Sigmoid colon (tissue), 7 donors: ENCODE data around the gene LGALS9B. TPM values are rescaled to one million over a fixed set of nuclear protein-coding genes. Genes with fewer than 3 reads are reported as not detected.
"Not testable (repeated sequence)": the region's sequence is repeated elsewhere in the genome, so short reads cannot be mapped to it uniquely, and the experiment has no call there.

Experiments used
- DNase-seq: peaks from one replicate; pipeline ENCODE4 v3.0.0-alpha.2; 2019
- H3K27ac ChIP-seq, 4 donors: fragments of 200-600 bp; sonication (generic); one replicate each; pipeline ENCODE4 v1.5.1; 2016 to 2019; ENCODE audit warnings: mild to moderate bottlenecking in 1 of 4
- H3K27me3 ChIP-seq, 3 donors: fragments of 200-600 bp; sonication (generic); one replicate each; pipeline ENCODE4 v1.5.1; 2019; ENCODE audit warnings: mild to moderate bottlenecking in 1 of 3
- H3K36me3 ChIP-seq, 4 donors: fragments of 200-600 bp; sonication (generic); one replicate each; pipeline ENCODE4 v1.5.1; 2016 to 2019
- H3K4me1 ChIP-seq, 4 donors: fragments of 200-600 bp; sonication (generic); one replicate each; pipeline ENCODE4 v1.5.1; 2017 to 2019
- H3K4me3 ChIP-seq, 4 donors: fragments of 200-600 bp; sonication (generic); one replicate each; pipeline ENCODE4 v1.5.1; 2017 to 2019; ENCODE audit warnings: mild to moderate bottlenecking in 2 of 4, moderate library complexity in 1 of 4
- H3K9me3 ChIP-seq, 4 donors: fragments of 200-600 bp in 3 of 4; sonication (generic) in 3 of 4; one replicate each; pipeline versions ENCODE4 v1.5.1 to v1.6.1; 2013 to 2019
- WGBS, 2 donors: extraction: QIAGEN DNeasy Blood & Tissue Kit; methylation state at CpG; one replicate each; pipeline ENCODE4 v1.1.7; 2013; 5-methylcytosine and 5-hydroxymethylcytosine counted together
- intact Hi-C: fragments of 100-400 bp; cut with DNase I; formaldehyde crosslinking; loops from one replicate; pipeline ENCODE4 v1.15.1; 2023
- polyA plus RNA-seq, 3 donors: library from polyadenylated mRNA; stranded (reverse); fragments of 200-250 nt; gene quantifications; one replicate each; pipeline ENCODE4 v1.2.3, GENCODE V29; 2013
- total RNA-seq, 4 donors: library from RNA; depleted of rRNA; stranded (reverse); fragments of >200 nt; gene quantifications; one replicate each; pipeline ENCODE4 v1.1.0, GENCODE V29; 2016
- donor health status: healthy with polysubstance abuse.
- donor health status: Bipolar disorder and iron deficiency.
- donor health status: healthy.

LGALS9B gene
- total RNA-seq (not detected), polyA plus RNA-seq (10 to 100 TPM in 2 of 3 donors, 1 to 10 TPM in 1; 8.8 to 31.2 (median 13.6) TPM)

GRCh38 chr17:20467447-20467846, at the start of gene LGALS9B:
Gene LGALS9B, minus strand, starts transcription at chr17:20467539. Its CDS starts 69 bp downstream, at chr17:20467470.
- intact Hi-C loops, result not testable (repeated sequence)

DNA sequence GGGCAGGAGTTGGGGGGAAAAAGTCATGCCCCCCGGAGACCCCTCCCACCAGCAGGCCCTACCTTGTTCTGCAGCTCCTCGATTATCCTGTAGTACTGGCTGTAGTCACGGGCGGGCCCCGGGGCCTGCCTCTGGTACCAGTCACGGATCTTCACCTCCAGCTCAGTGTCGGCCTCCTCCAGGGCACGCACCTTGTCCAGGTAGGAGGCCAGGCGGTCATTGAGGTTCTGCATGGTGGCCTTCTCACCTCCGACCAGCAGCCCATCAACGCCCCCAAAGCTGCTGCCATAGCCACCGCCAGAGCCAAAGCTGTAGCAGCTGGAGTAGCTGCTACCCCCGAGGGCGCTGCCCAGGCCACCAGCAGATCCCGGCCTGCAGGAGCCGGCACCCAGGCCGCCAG, 49.6 kb upstream of the LGALS9B start:
- DNase-seq, H3K4me1 ChIP-seq, H3K4me3 ChIP-seq, H3K27me3 ChIP-seq, H3K36me3 ChIP-seq, H3K27ac ChIP-seq, intact Hi-C loops, H3K9me3 ChIP-seq: not testable (repeated sequence)
- WGBS, 2 donors, result 85 to 93% methylated on average over 14 to 15 of the region's 17 CpGs

More at GRCh38 chr17:20467447-20467846, at the start of gene LGALS9B:
- DNase-seq, H3K36me3 ChIP-seq, H3K4me3 ChIP-seq, H3K4me1 ChIP-seq, H3K27ac ChIP-seq, H3K27me3 ChIP-seq, H3K9me3 ChIP-seq: not testable (repeated sequence)
- 7 to 16% methylated on average over 1 to 2 of the region's 4 CpGs for WGBS, 2 donors

DNA sequence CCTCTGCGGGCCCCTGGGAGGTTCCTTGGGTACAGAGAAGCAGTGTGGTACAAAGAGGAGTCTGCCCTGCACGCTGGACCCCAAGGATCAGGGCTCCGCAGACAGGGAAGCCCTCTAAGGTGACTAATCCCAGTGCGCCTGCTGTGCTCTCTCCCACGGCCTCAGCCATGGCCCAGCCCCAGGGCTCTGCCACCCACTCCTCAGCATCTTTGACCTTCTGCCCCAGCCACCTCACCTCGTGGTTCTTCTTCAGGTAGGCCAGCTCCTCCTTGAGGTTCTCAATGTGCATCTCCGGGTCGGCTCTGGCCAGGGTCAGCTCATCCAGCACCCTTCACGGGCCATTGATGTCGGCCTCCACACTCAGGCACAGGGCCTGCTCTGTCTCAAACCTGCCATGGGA, 47.8 kb upstream of the LGALS9B start:
- H3K4me3 ChIP-seq, H3K27ac ChIP-seq, H3K27me3 ChIP-seq, H3K36me3 ChIP-seq, H3K4me1 ChIP-seq, intact Hi-C loops, DNase-seq, H3K9me3 ChIP-seq: not testable (repeated sequence)
- WGBS, 2 donors, result 91 to 93% methylated on average over 8 to 9 of the region's 10 CpGs

GRCh38 chr17:20513539-20513938, 46.2 kb upstream of the LGALS9B start:
- H3K27me3 ChIP-seq, H3K4me1 ChIP-seq, H3K9me3 ChIP-seq, DNase-seq, H3K36me3 ChIP-seq, H3K27ac ChIP-seq, H3K4me3 ChIP-seq, intact Hi-C loops: not testable (repeated sequence)
- 95 to 100% methylated on average over 2 of the region's 9 CpGs for WGBS, 2 donors

GRCh38 chr17:20512378-20512777, 45.0 kb upstream of the LGALS9B start:
- H3K36me3 ChIP-seq, intact Hi-C loops, H3K27me3 ChIP-seq, DNase-seq, H3K9me3 ChIP-seq, H3K4me1 ChIP-seq, H3K4me3 ChIP-seq, H3K27ac ChIP-seq: not testable (repeated sequence)
- no CpG with 5 or more reads among the region's 18 CpGs for WGBS, 2 donors

DNA sequence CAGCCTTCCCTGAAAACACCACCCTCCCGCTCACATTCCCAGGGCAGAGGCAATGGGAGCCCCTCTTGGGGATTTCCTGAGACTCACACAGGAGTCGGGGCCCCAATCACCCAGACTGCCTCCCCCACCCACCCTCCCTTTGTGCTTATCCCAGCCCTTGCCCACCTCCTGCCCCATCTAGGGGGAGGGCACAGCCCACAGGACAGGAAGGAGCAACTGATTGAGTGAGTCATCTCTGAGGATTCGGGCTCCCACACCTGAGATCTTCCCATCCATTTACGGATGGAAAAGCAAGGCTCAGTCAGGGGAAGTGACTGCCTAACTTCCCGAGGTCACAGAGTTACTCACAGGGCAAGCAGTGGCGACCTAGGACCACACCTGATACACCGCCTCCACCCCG, 44.4 kb upstream of the LGALS9B start:
- H3K9me3 ChIP-seq, intact Hi-C loops, H3K4me1 ChIP-seq, H3K27me3 ChIP-seq, H3K27ac ChIP-seq, H3K36me3 ChIP-seq, DNase-seq, H3K4me3 ChIP-seq: not testable (repeated sequence)
- no CpG with 5 or more reads among the region's 8 CpGs for WGBS, 2 donors

- H3K36me3 ChIP-seq, H3K27me3 ChIP-seq, DNase-seq, H3K27ac ChIP-seq, H3K9me3 ChIP-seq, intact Hi-C loops, H3K4me3 ChIP-seq, H3K4me1 ChIP-seq: not testable (repeated sequence)
- WGBS, 2 donors, result 81 to 87% methylated on average over 4 to 8 of the region's 16 CpGs
Measured at GRCh38 chr17:20505333-20505732, 38.0 kb upstream of the LGALS9B start.

DNA sequence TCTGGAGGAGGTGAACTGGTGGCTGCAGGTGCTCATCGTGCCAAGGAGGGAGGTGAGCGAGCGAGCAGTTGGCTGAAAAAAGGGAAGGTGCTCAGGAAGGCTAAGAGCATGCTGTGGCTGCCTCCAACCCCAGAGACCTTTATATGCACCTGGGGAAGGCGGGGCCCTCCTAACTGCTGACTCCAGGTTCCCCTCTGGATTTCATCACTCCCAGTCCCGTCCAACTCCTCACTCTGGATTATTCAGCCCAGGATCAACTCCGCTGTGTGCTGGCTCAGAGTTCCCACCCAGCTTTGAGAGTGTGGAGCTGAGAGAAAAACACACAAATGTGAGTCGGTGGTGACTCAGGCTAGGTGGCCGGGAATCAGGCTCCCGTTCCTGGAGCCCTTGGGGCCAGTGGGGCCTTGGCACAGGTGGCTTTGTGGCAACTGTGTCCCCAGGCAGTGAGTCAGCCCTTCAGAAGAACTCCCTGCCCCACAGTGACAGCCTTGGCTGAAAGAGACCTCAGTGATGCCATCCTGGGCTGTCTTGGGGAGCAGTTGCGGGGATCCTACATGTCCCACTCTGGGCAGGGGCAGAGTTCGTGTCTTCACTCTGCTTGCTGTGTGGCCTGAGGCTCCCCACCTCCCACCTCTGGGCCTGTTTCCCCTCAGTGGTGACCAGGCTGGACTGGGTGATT, 37.2 kb upstream of the LGALS9B start:
- H3K9me3 ChIP-seq, H3K4me3 ChIP-seq, DNase-seq, H3K27me3 ChIP-seq, H3K27ac ChIP-seq, intact Hi-C loops, H3K36me3 ChIP-seq, H3K4me1 ChIP-seq: not testable (repeated sequence)
- WGBS, 2 donors, result 68 to 98% methylated on average over 4 of the region's 11 CpGs

DNA sequence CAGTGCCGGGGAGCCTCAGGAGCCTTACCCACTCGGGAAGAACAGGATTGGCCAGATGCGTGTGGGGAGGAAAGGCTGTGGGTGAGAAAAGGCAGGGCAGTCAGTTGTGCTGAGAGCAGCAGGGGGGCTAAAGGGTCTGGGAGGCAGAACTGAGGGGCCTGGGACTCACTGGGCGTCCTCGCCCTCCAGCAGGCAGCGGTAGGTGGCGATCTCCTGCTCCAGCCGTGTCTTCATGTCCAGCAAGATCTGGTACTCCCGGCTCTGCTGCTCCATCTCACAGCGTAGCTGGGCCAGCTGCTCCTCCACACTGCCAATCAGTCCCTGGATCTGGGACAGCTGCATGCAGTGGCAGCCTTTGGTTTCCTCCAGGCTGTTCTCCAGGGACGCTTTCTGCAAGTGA, 34.6 kb upstream of the LGALS9B start:
- H3K27me3 ChIP-seq, DNase-seq, H3K4me1 ChIP-seq, H3K4me3 ChIP-seq, intact Hi-C loops, H3K36me3 ChIP-seq, H3K9me3 ChIP-seq, H3K27ac ChIP-seq: not testable (repeated sequence)
- WGBS, 2 donors, result 69 to 74% methylated on average over 9 to 10 of the region's 11 CpGs

DNA sequence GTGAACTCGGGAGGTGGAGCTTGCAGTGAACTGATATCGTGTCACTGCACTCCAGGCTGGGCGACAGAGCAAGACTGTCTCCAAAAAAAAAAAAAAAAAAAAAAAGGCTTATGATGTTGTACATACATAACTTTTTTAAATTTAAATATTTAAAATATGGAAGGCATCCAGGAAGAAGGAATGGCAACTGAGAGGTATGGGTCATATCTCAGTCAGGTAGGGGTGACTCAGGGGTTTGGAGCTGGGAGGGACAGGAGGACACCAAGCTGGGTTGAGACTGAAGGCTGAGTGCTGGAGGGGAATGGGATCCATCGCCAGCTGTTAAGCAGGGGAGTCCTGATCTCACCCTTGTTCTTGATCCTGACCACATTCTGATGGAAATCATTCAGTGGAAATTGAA, 33.0 kb upstream of the LGALS9B start:
- intact Hi-C loops, H3K27ac ChIP-seq, H3K9me3 ChIP-seq, DNase-seq, H3K4me3 ChIP-seq, H3K27me3 ChIP-seq, H3K4me1 ChIP-seq, H3K36me3 ChIP-seq: not testable (repeated sequence)
- WGBS, 2 donors, result 91 to 94% methylated on average over 4 of the region's 4 CpGs

DNA sequence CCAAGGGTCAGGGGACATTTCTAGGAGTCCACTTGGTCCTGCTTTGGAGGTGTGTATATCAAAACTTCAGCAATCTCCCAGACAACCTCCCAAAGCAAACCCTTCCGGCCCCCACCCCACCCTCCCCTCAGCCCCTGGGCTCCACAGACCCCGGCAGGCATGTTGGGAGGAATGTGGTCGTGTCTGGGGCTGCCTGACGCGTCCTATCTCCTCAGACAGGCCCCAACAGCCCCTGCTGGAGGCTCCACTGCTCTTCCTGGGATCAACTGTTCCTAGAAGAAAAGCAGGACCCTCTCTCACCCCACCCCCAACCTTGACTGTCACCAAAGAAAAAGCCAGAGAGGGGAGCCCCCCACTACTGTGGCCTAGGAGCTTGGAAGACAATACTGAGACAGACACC, 28.1 kb upstream of the LGALS9B start:
- H3K4me3 ChIP-seq, DNase-seq: not testable (repeated sequence)

DNA sequence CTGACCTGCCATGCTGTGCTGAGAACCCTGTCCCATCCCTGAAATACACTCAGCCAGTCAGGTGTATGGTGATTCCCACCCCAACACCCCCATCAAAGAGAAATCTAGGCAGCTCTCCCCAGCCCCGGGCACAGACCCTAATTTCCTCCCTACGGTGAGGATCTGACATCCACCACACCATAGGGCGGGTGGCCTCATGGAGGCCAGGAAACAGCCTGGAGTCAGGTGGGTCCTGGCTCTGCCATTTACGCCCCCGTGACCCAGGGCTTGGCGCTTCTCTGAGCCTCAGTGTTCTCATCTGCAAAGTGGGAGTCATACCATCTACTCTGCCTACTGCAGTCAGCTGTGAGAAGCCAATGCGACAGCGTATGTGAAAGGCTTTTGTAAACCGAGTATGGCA, 27.4 kb upstream of the LGALS9B start:
- DNase-seq, H3K27ac ChIP-seq, intact Hi-C loops, H3K36me3 ChIP-seq, H3K4me3 ChIP-seq, H3K27me3 ChIP-seq, H3K9me3 ChIP-seq, H3K4me1 ChIP-seq: not testable (repeated sequence)
- 91 to 97% methylated on average over 6 of the region's 9 CpGs for WGBS, 2 donors

More for the DNA sequence above, 28.1 kb upstream of the LGALS9B start:
- H3K36me3 ChIP-seq, H3K4me1 ChIP-seq, H3K27ac ChIP-seq, intact Hi-C loops, H3K9me3 ChIP-seq, H3K27me3 ChIP-seq: not testable (repeated sequence)
- 59 to 76% methylated on average over 5 of the region's 5 CpGs for WGBS, 2 donors

- H3K36me3 ChIP-seq, H3K4me3 ChIP-seq, H3K27me3 ChIP-seq, H3K4me1 ChIP-seq, H3K27ac ChIP-seq, intact Hi-C loops, DNase-seq, H3K9me3 ChIP-seq: not testable (repeated sequence)
- WGBS, 2 donors, result 95 to 96% methylated on average over 5 to 7 of the region's 9 CpGs
Measured at GRCh38 chr17:20494147-20494546, 26.8 kb upstream of the LGALS9B start.

- H3K27ac ChIP-seq, H3K4me3 ChIP-seq, H3K36me3 ChIP-seq, DNase-seq, H3K27me3 ChIP-seq, intact Hi-C loops, H3K9me3 ChIP-seq, H3K4me1 ChIP-seq: not testable (repeated sequence)
- WGBS, 2 donors, result 84 to 93% methylated on average over 6 of the region's 8 CpGs
Measured at GRCh38 chr17:20492971-20493370, 25.6 kb upstream of the LGALS9B start.
